ENCODE measurements around the gene TMEM203.

DNA sequence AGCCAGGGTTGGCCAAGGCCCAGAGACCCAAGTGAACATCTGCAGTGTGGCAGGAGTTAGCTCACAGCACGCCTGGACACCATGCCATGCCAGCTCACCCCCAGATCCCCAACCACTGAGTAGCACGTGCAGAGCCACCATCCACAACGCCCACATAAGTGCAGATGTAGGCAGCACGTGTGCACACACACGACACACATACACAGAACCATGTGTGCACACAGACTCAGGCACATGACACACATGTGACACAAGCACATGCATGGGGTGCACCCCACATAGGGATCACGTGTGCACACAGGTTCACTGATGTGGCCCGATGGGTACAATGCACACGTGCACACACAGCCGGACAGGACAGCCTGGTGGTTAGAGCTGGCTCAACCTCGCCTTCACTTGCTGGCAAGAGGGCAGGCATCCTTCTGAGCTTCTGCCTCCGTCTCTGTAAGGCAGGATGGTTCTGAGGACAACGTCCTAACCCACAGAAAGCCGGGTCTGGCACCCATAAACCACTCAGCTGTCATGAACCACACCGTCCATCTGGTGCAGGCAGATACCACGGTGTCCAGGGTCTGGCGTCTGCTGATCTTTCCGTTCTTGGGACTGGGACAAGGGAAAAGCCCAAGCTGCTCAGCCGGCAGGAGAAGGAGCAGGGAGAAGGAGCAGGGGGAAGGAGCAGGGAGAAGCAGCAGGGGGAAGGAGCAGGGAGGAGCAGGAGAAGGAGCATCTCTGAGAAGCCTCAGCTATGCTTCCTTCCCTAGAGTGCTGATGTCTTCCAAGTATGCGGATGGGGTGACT lies 47.6 kb downstream of the TMEM203 start:
- TF ChIP-seq, protein P1, sequence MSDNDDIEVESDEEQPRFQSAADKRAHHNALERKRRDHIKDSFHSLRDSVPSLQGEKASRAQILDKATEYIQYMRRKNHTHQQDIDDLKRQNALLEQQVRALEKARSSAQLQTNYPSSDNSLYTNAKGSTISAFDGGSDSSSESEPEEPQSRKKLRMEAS (IDR thresholded peaks at IDR 0.05): no peak; the same call in 1 of the 2 replicates
- TF ChIP-seq TAF1 (IDR thresholded peaks at IDR 0.05; ENCODE audit: low read depth) (no peak), RAD21 (IDR thresholded peaks at IDR 0.05; ENCODE audit: low read depth) (no peak), FOXM1 (IDR thresholded peaks at IDR 0.05; ENCODE audit: borderline replicate concordance, low read depth) (no peak), NFIC (IDR thresholded peaks at IDR 0.05) (no peak), EP300 (IDR thresholded peaks at IDR 0.05; ENCODE audit: borderline replicate concordance) (no peak), TCF12 (IDR thresholded peaks at IDR 0.05; ENCODE audit: low read depth) (no peak)
- TF ChIP-seq, protein P2, sequence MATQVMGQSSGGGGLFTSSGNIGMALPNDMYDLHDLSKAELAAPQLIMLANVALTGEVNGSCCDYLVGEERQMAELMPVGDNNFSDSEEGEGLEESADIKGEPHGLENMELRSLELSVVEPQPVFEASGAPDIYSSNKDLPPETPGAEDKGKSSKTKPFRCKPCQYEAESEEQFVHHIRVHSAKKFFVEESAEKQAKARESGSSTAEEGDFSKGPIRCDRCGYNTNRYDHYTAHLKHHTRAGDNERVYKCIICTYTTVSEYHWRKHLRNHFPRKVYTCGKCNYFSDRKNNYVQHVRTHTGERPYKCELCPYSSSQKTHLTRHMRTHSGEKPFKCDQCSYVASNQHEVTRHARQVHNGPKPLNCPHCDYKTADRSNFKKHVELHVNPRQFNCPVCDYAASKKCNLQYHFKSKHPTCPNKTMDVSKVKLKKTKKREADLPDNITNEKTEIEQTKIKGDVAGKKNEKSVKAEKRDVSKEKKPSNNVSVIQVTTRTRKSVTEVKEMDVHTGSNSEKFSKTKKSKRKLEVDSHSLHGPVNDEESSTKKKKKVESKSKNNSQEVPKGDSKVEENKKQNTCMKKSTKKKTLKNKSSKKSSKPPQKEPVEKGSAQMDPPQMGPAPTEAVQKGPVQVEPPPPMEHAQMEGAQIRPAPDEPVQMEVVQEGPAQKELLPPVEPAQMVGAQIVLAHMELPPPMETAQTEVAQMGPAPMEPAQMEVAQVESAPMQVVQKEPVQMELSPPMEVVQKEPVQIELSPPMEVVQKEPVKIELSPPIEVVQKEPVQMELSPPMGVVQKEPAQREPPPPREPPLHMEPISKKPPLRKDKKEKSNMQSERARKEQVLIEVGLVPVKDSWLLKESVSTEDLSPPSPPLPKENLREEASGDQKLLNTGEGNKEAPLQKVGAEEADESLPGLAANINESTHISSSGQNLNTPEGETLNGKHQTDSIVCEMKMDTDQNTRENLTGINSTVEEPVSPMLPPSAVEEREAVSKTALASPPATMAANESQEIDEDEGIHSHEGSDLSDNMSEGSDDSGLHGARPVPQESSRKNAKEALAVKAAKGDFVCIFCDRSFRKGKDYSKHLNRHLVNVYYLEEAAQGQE (IDR thresholded peaks at IDR 0.05; ENCODE audit: low read depth): no peak

Data from Ishikawa (cell line).